Neural cell (in vitro differentiated cells): Measurements from ENCODE around the gene EIF3B. TPM values are rescaled to one million over a fixed set of nuclear protein-coding genes. Genes with fewer than 3 reads are reported as not detected.

ENCODE experiments used
- H2AFZ ChIP-seq: fragments of 200-600, 300-800 bp; sonication (generic), shearing (Covaris generic); 2 replicates; pipeline ENCODE4 v1.6.0; 2014; ENCODE audit warnings: low read depth, mild to moderate bottlenecking, antibody characterized with exemption, low read length, moderate library complexity
- H3F3A ChIP-seq: fragments of 200-600 bp; shearing (Covaris generic); 2 replicates; pipeline ENCODE4 v1.6.1; 2016; ENCODE audit warnings: mild to moderate bottlenecking, moderate library complexity, mixed read lengths, antibody characterized with exemption, low read length; ENCODE audit not compliant: insufficient read depth, poor library complexity, severe bottlenecking
- H3K27ac ChIP-seq: fragments of 200-600, 300-800 bp; sonication (generic), shearing (Covaris generic); 2 replicates; pipeline ENCODE4 v1.5.1; 2014; ENCODE audit warnings: mild to moderate bottlenecking, low read length, moderate library complexity
- H3K27me3 ChIP-seq: fragments of 300-800, 200-600 bp; sonication (generic), shearing (Covaris generic); 2 replicates; pipeline ENCODE4 v1.6.0; 2014; ENCODE audit warnings: mild to moderate bottlenecking, low read depth, low read length, moderate library complexity; ENCODE audit not compliant: insufficient read depth
- H3K36me3 ChIP-seq: fragments of 300-800, 200-600 bp; sonication (generic), shearing (Covaris generic); 2 replicates; pipeline ENCODE4 v1.5.1; 2014; ENCODE audit warnings: mild to moderate bottlenecking, antibody characterized with exemption, low read length, moderate library complexity; ENCODE audit not compliant: insufficient read depth
- H3K4me2 ChIP-seq: fragments of 300-800, 200-600 bp; sonication (generic), shearing (Covaris generic); 2 replicates; pipeline ENCODE4 v1.6.0; 2014; ENCODE audit warnings: mild to moderate bottlenecking, low read length
- H3K4me3 ChIP-seq: fragments of 300-800, 200-600 bp; sonication (generic), shearing (Covaris generic); 2 replicates; pipeline ENCODE4 v1.5.1; 2014; ENCODE audit warnings: mild to moderate bottlenecking, low read length, moderate library complexity
- H3K79me2 ChIP-seq: fragments of 200-600 bp; shearing (Covaris generic); replicated peaks from 2 replicates; pipeline ENCODE4 v1.6.0; 2014; ENCODE audit warnings: mild to moderate bottlenecking, low read length, moderate library complexity; ENCODE audit not compliant: insufficient read depth
- H3K9ac ChIP-seq: fragments of 300-800, 200-600 bp; sonication (generic), shearing (Covaris generic); 2 replicates; pipeline ENCODE4 v1.6.1; 2016; ENCODE audit warnings: mild to moderate bottlenecking, low read length, mixed read lengths
- H3K9me2 ChIP-seq: fragments of 200-600 bp; shearing (Covaris generic); 2 replicates; pipeline ENCODE4 v1.6.1; 2016; ENCODE audit warnings: mild to moderate bottlenecking, low read length, mixed read lengths; ENCODE audit not compliant: insufficient read depth
- H3K9me3 ChIP-seq: fragments of 200-600, 300-800 bp; sonication (generic), shearing (Covaris generic); 2 replicates; pipeline ENCODE4 v1.6.1; 2016; ENCODE audit warnings: mild to moderate bottlenecking, mixed run types, low read length, moderate library complexity, mixed read lengths
- H4K20me1 ChIP-seq: fragments of 200-600 bp; shearing (Covaris generic); 2 replicates; pipeline ENCODE4 v1.6.1; 2016; ENCODE audit warnings: mild to moderate bottlenecking, mixed run types; ENCODE audit not compliant: insufficient read depth
- EP300 ChIP-seq: fragments of 450-650 bp; conservative IDR thresholded peaks from 2 replicates; pipeline ENCODE4 v1.6.1; 2014; ENCODE audit warnings: antibody characterized with exemption, mild to moderate bottlenecking, moderate library complexity; ENCODE audit not compliant: poor library complexity, severe bottlenecking
- EZH2 ChIP-seq: fragments of 200-600, 300-800 bp; shearing (Covaris generic), sonication (generic); IDR thresholded peaks from 2 replicates; pipeline ENCODE4 v1.6.1; 2014; ENCODE audit warnings: antibody characterized with exemption, low read length, borderline replicate concordance, mild to moderate bottlenecking; ENCODE audit not compliant: insufficient read depth, poor library complexity, severe bottlenecking
- MXI1 ChIP-seq: fragments of 450-650 bp; conservative IDR thresholded peaks from 2 replicates; pipeline ENCODE4 v1.6.1; 2014; ENCODE audit warnings: antibody characterized with exemption, mild to moderate bottlenecking; ENCODE audit not compliant: poor library complexity, severe bottlenecking
- POLR2AphosphoS5 ChIP-seq: IDR thresholded peaks from 2 replicates; pipeline ENCODE4 v1.6.1; 2012
- RAD21 ChIP-seq: fragments of 450-650 bp; conservative IDR thresholded peaks from 2 replicates; pipeline ENCODE4 v1.6.1; 2014; ENCODE audit warnings: antibody characterized with exemption, mild to moderate bottlenecking, moderate library complexity
- SMC3 ChIP-seq: fragments of 450-650 bp; conservative IDR thresholded peaks from 2 replicates; pipeline ENCODE4 v1.6.1; 2014; ENCODE audit warnings: antibody characterized with exemption, mild to moderate bottlenecking, moderate library complexity; ENCODE audit not compliant: poor library complexity
- TAF1 ChIP-seq: IDR thresholded peaks from 2 replicates; pipeline ENCODE4 v1.6.1; 2012; ENCODE audit warnings: low read depth
- polyA plus RNA-seq: library from polyadenylated mRNA; depleted of rRNA; stranded (reverse); fragments of >200 nt; gene quantifications from 2 replicates; pipeline ENCODE4 v1.2.3, GENCODE V29; 2014
- TF ChIP-seq, protein P1 (sequence below): fragments of 450-650 bp; IDR thresholded peaks from 2 replicates; pipeline ENCODE4 v1.5.1; 2014; ENCODE audit warnings: antibody characterized with exemption, mild to moderate bottlenecking, moderate library complexity; ENCODE audit not compliant: poor library complexity, severe bottlenecking
- TF ChIP-seq, protein P2 (sequence below): IDR thresholded peaks from 2 replicates; pipeline ENCODE4 v1.6.1; 2012; ENCODE audit warnings: borderline replicate concordance

Gene EIF3B
- polyA plus RNA-seq, 1 donor from 2014 or later, result 65.1 TPM

DNA sequence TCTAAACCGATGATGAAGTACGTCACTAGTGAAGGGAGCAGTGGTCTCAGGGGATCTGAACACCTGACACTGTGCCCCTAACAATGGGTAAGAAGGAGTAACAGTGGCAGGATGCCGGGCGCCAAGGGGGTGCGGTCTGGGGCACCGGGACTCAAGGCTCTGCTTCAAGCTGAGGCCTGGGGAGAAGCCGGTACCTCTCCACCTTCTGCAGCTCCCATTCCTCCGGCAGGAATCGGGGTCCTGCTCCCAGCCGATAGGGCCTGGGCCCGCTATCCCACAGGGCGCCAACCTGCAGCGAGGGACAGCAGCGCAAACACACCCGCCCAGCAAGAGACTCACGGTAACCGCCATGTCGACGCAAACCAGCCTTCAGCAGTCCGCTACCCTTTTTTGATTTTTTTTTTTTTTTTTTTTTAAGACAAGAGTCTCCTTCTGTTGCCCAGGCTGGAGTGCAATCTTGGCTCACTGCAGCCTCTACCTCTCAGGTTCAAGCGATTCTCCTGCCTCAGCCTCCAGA, 40.0 kb downstream of the EIF3B start:
- Histone ChIP-seq H3K9me3 (no peaks in the 10 kb centered on the region), H4K20me1 (no peaks in the 10 kb centered on the region)
- TF ChIP-seq, protein P1, sequence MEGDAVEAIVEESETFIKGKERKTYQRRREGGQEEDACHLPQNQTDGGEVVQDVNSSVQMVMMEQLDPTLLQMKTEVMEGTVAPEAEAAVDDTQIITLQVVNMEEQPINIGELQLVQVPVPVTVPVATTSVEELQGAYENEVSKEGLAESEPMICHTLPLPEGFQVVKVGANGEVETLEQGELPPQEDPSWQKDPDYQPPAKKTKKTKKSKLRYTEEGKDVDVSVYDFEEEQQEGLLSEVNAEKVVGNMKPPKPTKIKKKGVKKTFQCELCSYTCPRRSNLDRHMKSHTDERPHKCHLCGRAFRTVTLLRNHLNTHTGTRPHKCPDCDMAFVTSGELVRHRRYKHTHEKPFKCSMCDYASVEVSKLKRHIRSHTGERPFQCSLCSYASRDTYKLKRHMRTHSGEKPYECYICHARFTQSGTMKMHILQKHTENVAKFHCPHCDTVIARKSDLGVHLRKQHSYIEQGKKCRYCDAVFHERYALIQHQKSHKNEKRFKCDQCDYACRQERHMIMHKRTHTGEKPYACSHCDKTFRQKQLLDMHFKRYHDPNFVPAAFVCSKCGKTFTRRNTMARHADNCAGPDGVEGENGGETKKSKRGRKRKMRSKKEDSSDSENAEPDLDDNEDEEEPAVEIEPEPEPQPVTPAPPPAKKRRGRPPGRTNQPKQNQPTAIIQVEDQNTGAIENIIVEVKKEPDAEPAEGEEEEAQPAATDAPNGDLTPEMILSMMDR, result no peak
- TF ChIP-seq MXI1 (no peak), TAF1 (no peak), RAD21 (no peak), EP300 (no peak), POLR2AphosphoS5 (no peak), SMC3 (no peak), EZH2 (no peak)
- TF ChIP-seq, protein P2, sequence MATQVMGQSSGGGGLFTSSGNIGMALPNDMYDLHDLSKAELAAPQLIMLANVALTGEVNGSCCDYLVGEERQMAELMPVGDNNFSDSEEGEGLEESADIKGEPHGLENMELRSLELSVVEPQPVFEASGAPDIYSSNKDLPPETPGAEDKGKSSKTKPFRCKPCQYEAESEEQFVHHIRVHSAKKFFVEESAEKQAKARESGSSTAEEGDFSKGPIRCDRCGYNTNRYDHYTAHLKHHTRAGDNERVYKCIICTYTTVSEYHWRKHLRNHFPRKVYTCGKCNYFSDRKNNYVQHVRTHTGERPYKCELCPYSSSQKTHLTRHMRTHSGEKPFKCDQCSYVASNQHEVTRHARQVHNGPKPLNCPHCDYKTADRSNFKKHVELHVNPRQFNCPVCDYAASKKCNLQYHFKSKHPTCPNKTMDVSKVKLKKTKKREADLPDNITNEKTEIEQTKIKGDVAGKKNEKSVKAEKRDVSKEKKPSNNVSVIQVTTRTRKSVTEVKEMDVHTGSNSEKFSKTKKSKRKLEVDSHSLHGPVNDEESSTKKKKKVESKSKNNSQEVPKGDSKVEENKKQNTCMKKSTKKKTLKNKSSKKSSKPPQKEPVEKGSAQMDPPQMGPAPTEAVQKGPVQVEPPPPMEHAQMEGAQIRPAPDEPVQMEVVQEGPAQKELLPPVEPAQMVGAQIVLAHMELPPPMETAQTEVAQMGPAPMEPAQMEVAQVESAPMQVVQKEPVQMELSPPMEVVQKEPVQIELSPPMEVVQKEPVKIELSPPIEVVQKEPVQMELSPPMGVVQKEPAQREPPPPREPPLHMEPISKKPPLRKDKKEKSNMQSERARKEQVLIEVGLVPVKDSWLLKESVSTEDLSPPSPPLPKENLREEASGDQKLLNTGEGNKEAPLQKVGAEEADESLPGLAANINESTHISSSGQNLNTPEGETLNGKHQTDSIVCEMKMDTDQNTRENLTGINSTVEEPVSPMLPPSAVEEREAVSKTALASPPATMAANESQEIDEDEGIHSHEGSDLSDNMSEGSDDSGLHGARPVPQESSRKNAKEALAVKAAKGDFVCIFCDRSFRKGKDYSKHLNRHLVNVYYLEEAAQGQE, result no peak

DNA sequence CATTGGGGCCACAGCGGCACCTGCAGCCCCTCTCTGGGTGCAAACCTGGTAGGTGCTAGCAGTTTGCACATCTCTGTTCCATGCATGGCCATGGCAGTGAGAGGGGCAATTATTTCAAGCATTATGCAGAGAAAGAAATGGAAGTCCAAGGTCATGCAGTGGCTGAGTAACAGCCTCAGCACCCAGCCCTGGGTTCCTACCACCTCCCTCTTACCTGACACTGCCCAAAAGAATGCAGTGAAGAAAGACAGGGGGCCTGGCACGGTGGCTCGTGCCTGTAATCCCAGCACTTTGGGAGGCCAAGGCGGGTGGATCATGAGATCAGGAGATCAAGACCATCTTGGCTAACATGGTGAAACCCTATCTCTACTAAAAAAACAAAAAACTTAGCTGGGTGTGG, 43.9 kb downstream of the EIF3B start:
- no peak overlapping the region for H3K27ac ChIP-seq
- H4K20me1 ChIP-seq, result no peaks in the 10 kb centered on the region
- H3K9me2 ChIP-seq, result no peaks in the 10 kb centered on the region
- no peaks in the 10 kb centered on the region for H3K27me3 ChIP-seq
- no peaks in the 10 kb centered on the region for H3K36me3 ChIP-seq
- no peaks in the 10 kb centered on the region for H3K79me2 ChIP-seq
- H3K9ac ChIP-seq, result no peak overlapping the region
- TF ChIP-seq, protein P2, result no peak
- TF ChIP-seq MXI1 (no peak), EP300 (no peak), EZH2 (no peak), SMC3 (no peak), TAF1 (no peak), POLR2AphosphoS5 (no peak), RAD21 (no peak)
- TF ChIP-seq, protein P1, result no peak
- H3F3A ChIP-seq, result no peaks in the 10 kb centered on the region
- H3K4me3 ChIP-seq, result no peak overlapping the region
- H3K4me2 ChIP-seq, result no peak overlapping the region
- H2AFZ ChIP-seq, result no peak overlapping the region
- H3K9me3 ChIP-seq, result no peaks in the 10 kb centered on the region

More for the DNA sequence above, 40.0 kb downstream of the EIF3B start:
- Histone ChIP-seq H3K4me2 (no peak overlapping the region), H3K36me3 (no peaks in the 10 kb centered on the region), H3K4me3 (no peak overlapping the region), H3K9me2 (no peaks in the 10 kb centered on the region), H2AFZ (no peak overlapping the region), H3K9ac (no peak overlapping the region), H3K27ac (no peak overlapping the region), H3K27me3 (no peaks in the 10 kb centered on the region), H3K79me2 (no peaks in the 10 kb centered on the region), H3F3A (no peaks in the 10 kb centered on the region)
